ENCODE data around the gene FOXC1.

FOXC1 gene

DNA sequence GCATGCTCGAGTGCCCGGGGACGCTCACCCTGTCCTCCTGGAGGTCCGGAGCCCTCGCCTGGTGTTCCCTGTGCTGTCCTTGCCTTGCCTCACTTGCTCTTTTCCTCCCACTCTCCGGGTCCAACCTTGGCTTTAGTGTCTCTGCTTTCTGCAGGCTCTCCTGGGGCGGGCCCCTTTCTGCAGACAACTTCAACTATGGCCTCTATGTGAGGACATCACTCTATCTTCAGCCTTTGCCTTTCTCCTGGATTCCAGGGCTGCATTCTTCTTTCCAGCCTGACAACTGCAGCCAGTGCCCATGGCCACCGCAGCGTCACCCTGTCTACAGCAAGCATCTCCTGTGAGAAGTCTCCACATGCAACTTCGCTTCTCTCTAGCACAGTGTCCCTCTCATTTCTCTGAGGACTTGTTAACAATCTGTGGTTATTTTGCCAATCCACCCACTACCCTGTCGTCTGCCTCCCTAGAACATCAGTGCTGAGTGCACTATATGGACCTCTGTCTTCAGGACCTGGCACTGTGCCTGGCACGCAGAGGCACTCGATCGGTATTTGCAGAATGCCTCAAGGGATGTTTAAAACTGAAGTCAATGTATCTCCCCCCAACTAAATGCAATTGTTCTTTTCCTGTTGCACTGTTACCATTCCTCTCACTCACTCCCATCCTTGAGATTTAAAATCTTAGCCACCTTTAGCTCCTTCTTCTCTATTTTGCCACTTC lies 35.9 kb downstream of the FOXC1 start:
- DNase-seq, result no peak

GRCh38 chr6:1651362-1651761 lies 41.6 kb downstream of the FOXC1 start:
- DNase-seq, result no peak

GRCh38 chr6:1652842-1653241 lies 43.1 kb downstream of the FOXC1 start:
- no peak for DNase-seq

GRCh38 chr6:1654054-1654453 lies 44.3 kb downstream of the FOXC1 start:
- no peak for DNase-seq

DNA sequence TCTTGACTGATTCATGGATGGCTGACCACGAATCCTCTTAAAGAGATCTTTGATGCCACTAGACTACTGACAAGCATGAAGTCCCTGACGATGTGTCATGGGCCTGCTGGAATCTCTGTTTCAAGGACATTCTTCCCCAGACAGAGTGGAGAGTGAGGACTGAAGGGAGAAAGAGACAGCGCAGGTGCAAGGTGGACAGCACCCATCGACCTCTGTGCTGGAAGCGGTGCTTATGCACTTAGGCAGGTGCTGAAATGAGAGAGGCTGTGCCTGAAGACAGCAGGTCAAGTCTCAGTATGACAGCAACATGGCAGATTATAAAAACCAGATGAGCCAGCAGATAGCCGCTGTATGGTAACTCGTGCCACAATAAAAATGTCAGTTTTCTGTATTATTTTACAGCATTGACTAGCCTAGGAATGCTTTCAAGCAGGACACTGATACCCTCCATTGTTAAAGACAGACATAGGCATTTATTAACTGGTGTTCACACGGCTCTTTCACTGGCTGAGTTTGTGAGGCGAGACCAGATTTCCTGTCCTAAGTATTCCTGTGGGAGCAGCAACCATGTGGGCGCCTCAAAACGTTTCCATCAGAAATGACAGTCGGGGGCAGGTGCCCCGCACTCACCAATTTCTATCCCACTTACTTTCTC lies 47.5 kb downstream of the FOXC1 start:
- no peak for DNase-seq

DNA sequence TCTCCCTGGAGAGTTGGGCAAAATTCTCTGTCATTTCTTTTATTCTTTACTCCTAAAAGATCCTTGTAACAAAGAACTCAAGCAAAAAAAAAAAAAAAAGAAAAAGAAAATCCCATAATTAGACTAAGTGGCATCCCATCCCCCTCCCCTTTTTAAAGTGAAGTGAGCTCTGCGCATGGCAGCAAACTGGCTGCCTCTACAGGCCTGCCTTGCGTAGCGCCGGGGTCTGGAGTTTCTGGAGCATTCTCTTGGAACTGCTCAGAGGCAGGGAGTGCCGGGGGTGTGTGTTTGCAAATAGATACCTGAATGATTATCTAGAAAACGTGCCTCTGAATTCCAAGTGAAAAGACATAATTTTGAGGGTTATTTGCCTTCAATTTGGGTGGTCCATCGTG lies 48.1 kb downstream of the FOXC1 start:
- no peak for DNase-seq

DNA sequence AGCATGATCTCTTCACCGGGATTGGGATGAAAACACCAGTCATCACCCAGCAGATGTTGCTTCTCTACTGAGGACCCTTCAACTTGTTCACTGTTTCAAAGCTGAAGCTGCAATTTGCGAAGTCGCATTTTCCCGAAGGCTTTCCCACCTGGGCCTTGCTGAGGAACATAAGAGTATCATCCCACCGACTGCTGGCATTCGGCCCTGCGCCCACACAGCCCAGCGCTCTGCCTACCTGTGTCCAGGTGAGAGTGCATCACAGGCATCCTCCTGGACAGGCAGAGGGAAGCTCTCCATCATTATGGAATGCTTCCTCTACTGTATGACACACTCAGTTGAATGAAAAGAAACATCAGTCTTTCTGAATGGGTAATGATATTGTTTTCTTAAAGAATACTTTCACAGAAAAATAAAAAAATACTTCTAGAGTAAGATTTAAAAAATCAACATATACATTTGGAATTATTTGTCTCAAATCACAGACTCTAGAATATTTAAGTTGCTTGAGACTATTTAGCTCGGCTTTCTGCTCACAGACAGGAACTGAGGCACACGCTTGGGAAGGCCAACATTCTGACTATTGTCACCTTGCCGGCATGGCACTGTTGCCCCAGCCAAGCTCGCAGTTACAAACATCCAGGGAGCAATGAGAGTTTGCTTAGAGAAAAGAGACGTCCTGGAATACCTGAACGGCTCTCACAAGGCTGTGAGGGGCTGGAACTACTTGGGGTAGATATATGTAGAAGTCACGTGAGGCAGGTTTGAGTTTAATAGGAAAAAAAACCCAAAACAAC lies 48.7 kb downstream of the FOXC1 start:
- no peak for DNase-seq

GRCh38 chr6:1659816-1660215 lies 50.1 kb downstream of the FOXC1 start:
- DNase-seq, result no peak

DNA sequence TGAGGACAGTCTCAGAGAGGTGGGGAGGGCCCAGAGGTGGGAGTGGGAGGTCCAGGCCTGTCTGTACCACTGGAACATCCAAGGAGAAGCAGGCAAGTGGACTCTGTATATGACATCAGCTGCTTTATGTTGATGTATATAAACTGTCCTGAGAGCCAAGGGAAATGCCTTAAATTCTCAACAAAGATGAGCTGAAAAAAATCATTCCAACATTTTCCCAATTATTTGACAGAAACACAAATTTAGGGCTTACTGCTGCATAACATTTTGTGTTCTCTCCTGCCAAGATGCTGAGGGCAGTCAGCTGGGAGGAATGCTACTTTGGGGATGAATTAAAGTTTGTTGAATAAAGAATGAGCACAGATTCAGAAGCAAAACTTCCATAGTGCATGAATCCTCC lies 52.8 kb downstream of the FOXC1 start:
- DNase-seq, result no peak
